Lower lobe of right lung (tissue), 2 donors: ENCODE results near the gene RIIAD1. TPM values are rescaled to one million over a fixed set of nuclear protein-coding genes. Genes with fewer than 3 reads are reported as not detected.

ENCODE experiments used
- ATAC-seq, 2 donors: fragments of 200-7000 bp; cut with Tn5 transposase; one replicate each; pipeline ENCODE4 v1.9.1; 2020 to 2022; ENCODE audit warnings: mild to moderate bottlenecking in 2 of 2, moderate library complexity in 2 of 2
- DNase-seq: peaks from one replicate; pipeline ENCODE4 v3.0.0-alpha.2; 2020
- H3K27ac ChIP-seq: fragments of 200-600 bp; one replicate; pipeline ENCODE4 v1.8.0; 2022
- H3K27me3 ChIP-seq: fragments of 200-600 bp; one replicate; pipeline ENCODE4 v1.8.0; 2022; ENCODE audit warnings: low read depth
- H3K36me3 ChIP-seq: fragments of 200-600 bp; one replicate; pipeline ENCODE4 v1.8.0; 2022; ENCODE audit warnings: mild to moderate bottlenecking
- H3K4me1 ChIP-seq: fragments of 200-600 bp; one replicate; pipeline ENCODE4 v1.8.0; 2022
- H3K4me3 ChIP-seq: fragments of 200-600 bp; one replicate; pipeline ENCODE4 v1.8.0; 2022; ENCODE audit warnings: mild to moderate bottlenecking
- H3K9me3 ChIP-seq: fragments of 200-600 bp; one replicate; pipeline ENCODE4 v1.8.0; 2022
- CTCF ChIP-seq: fragments of 200-600 bp; IDR thresholded peaks from one replicate; pipeline ENCODE4 v1.8.0; 2022; ENCODE audit warnings: antibody characterized with exemption, mild to moderate bottlenecking
- intact Hi-C: fragments of 100-400 bp; cut with DNase I; formaldehyde crosslinking; loops from one replicate; pipeline ENCODE4 v1.11.0; 2022
- total RNA-seq: library from RNA; stranded (reverse); fragmentation: NEBNext Ultra II Directional; extraction: Animal tissue kit (Norgen Biotek cat#: 25700); gene quantifications from one replicate; pipeline ENCODE4 v1.2.1, GENCODE V29; 2021
- donor health status: DM: no; HTN: yes; CAD: no; lungs with severe emphysema.

RIIAD1 gene
- total RNA-seq, 1 donor from 2014 or later, result not detected

GRCh38 chr1:151711044-151711800 is 10.1 kb upstream of the RIIAD1 start:
- intact Hi-C loops, result no loop called here
- ATAC-seq, result no peak
- peaks cover 4% of the 10 kb centered on the region for H3K27me3 ChIP-seq

GRCh38 chr1:151711951-151712350 is 9.4 kb upstream of the RIIAD1 start:
- DNase-seq, result no peak

More at GRCh38 chr1:151711044-151711800, 10.1 kb upstream of the RIIAD1 start:
- TF ChIP-seq CTCF, result no peak
- no peaks in the 10 kb centered on the region for H3K9me3 ChIP-seq
- no peak overlapping the region for H3K4me3 ChIP-seq
- no peak for DNase-seq
- no peaks in the 10 kb centered on the region for H3K4me1 ChIP-seq
- H3K36me3 ChIP-seq, result no peaks in the 10 kb centered on the region
- H3K27ac ChIP-seq, result no peak overlapping the region

GRCh38 chr1:151713044-151713443 is 8.3 kb upstream of the RIIAD1 start:
- no peak for DNase-seq
- H3K27ac ChIP-seq, result no peak overlapping the region
- H3K9me3 ChIP-seq, result no peaks in the 10 kb centered on the region
- no peak for TF ChIP-seq CTCF
- intact Hi-C loops, result no loop called here
- no peak overlapping the region for H3K4me3 ChIP-seq
- no peaks in the 10 kb centered on the region for H3K36me3 ChIP-seq
- H3K4me1 ChIP-seq, result peaks cover 10% of the 10 kb centered on the region
- peak in 1 of 2 donors; percentile 19 for ATAC-seq
- peaks cover 14% of the 10 kb centered on the region for H3K27me3 ChIP-seq

More at GRCh38 chr1:151711951-151712350, 9.4 kb upstream of the RIIAD1 start:
- intact Hi-C loops, result no loop called here
- ATAC-seq, result no peak
- Histone ChIP-seq H3K36me3 (no peaks in the 10 kb centered on the region), H3K9me3 (no peaks in the 10 kb centered on the region), H3K27me3 (peaks cover 10% of the 10 kb centered on the region), H3K4me1 (peaks cover 1% of the 10 kb centered on the region), H3K27ac (no peak overlapping the region), H3K4me3 (no peak overlapping the region)
- TF ChIP-seq CTCF, result no peak

GRCh38 chr1:151713874-151714273 is 7.4 kb upstream of the RIIAD1 start:
- peaks cover 10% of the 10 kb centered on the region for H3K4me1 ChIP-seq
- intact Hi-C loops, result no loop called here
- H3K9me3 ChIP-seq, result no peaks in the 10 kb centered on the region
- no peak for DNase-seq
- no peak overlapping the region for H3K4me3 ChIP-seq
- no peak for TF ChIP-seq CTCF
- no peak for ATAC-seq
- H3K27ac ChIP-seq, result no peak overlapping the region
- peaks cover 22% of the 10 kb centered on the region for H3K27me3 ChIP-seq
- no peaks in the 10 kb centered on the region for H3K36me3 ChIP-seq

GRCh38 chr1:151714820-151715725 is 6.2 kb upstream of the RIIAD1 start:
- no peaks in the 10 kb centered on the region for H3K9me3 ChIP-seq
- no peak for ATAC-seq
- TF ChIP-seq CTCF, result no peak
- no peak for DNase-seq
- no peak overlapping the region for H3K27ac ChIP-seq
- peaks cover 10% of the 10 kb centered on the region for H3K4me1 ChIP-seq
- H3K36me3 ChIP-seq, result no peaks in the 10 kb centered on the region
- H3K4me3 ChIP-seq, result no peak overlapping the region
- H3K27me3 ChIP-seq, result peaks cover 23% of the 10 kb centered on the region
- intact Hi-C loops, result no loop called here
